ENCODE results near the gene ECM1.

- TF ChIP-seq, protein P1, sequence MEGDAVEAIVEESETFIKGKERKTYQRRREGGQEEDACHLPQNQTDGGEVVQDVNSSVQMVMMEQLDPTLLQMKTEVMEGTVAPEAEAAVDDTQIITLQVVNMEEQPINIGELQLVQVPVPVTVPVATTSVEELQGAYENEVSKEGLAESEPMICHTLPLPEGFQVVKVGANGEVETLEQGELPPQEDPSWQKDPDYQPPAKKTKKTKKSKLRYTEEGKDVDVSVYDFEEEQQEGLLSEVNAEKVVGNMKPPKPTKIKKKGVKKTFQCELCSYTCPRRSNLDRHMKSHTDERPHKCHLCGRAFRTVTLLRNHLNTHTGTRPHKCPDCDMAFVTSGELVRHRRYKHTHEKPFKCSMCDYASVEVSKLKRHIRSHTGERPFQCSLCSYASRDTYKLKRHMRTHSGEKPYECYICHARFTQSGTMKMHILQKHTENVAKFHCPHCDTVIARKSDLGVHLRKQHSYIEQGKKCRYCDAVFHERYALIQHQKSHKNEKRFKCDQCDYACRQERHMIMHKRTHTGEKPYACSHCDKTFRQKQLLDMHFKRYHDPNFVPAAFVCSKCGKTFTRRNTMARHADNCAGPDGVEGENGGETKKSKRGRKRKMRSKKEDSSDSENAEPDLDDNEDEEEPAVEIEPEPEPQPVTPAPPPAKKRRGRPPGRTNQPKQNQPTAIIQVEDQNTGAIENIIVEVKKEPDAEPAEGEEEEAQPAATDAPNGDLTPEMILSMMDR (IDR thresholded peaks at IDR 0.05; ENCODE audit: low read length), result no peak
- TF ChIP-seq EZH2 (optimal IDR thresholded peaks at IDR 0.05; ENCODE audit: low read depth, low read length), result no peak
- TF ChIP-seq EZH2phosphoT487 (IDR thresholded peaks at IDR 0.05; ENCODE audit: low read length), result no peak
Measured at GRCh38 chr1:150546294-150546937, 38.5 kb downstream of the ECM1 start.

Measured in MM.1S (cell line).